Measurements from ENCODE around the gene NARF.
"Not testable (repeated sequence)": the region's sequence is repeated elsewhere in the genome, so short reads cannot be mapped to it uniquely, and the experiment has no call there.

NARF gene

DNA sequence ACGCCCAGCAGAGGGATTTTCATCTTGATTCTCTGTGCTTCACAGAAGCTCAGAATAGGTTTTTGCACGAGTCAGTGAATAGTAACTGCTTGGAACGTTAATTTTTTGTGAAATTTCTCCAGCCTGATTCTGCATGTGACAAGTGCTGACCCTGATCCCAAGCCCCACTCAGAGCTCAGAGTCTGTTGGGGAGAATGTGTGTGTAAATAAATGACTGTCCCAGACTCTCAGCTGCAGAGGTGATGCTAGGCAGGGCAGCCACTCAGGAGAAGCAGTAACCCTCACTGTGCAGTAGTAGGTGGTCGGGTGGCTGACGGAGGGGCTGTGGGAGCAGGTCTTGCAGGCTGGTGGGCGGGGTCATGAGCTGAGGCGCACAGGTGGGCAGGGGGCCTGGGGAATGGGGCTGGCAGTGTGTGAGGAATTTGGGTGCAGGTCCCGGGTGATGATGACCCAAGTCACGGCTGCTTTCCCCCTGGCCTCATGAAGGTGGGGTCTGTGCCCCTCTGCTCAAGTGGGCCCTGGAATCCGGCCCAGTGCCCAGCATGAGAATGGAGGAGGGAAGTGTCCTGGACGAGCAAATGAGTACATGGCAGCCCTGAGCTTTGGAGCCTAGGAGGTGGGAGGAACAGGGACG, 44.7 kb downstream of the NARF start:
- H3K9ac ChIP-seq (ENCODE audit: low read length): no peak overlapping the region
- H3K4me1 ChIP-seq (ENCODE audit: control insufficient read depth, insufficient read depth, low read length): no peaks in the 10 kb centered on the region
- H3K27me3 ChIP-seq (ENCODE audit: control insufficient read depth, insufficient read depth, low read length): no peaks in the 10 kb centered on the region
- H3K36me3 ChIP-seq (ENCODE audit: control insufficient read depth, insufficient read depth, low read length): no peaks in the 10 kb centered on the region
- H3K9me3 ChIP-seq (ENCODE audit: control insufficient read depth, low read length): no peaks in the 10 kb centered on the region
- H3K4me3 ChIP-seq (ENCODE audit: low read length): no peak overlapping the region

GRCh38 chr17:82503728-82504308, 45.3 kb downstream of the NARF start:
- H3K36me3 ChIP-seq (ENCODE audit: control insufficient read depth, insufficient read depth, low read length): no peaks in the 10 kb centered on the region
- no peaks in the 10 kb centered on the region for H3K4me1 ChIP-seq (ENCODE audit: control insufficient read depth, insufficient read depth, low read length)
- H3K27me3 ChIP-seq (ENCODE audit: control insufficient read depth, insufficient read depth, low read length): no peaks in the 10 kb centered on the region
- no peak overlapping the region for H3K9ac ChIP-seq (ENCODE audit: low read length)
- no peaks in the 10 kb centered on the region for H3K9me3 ChIP-seq (ENCODE audit: control insufficient read depth, low read length)
- H3K4me3 ChIP-seq (ENCODE audit: low read length): no peak overlapping the region

DNA sequence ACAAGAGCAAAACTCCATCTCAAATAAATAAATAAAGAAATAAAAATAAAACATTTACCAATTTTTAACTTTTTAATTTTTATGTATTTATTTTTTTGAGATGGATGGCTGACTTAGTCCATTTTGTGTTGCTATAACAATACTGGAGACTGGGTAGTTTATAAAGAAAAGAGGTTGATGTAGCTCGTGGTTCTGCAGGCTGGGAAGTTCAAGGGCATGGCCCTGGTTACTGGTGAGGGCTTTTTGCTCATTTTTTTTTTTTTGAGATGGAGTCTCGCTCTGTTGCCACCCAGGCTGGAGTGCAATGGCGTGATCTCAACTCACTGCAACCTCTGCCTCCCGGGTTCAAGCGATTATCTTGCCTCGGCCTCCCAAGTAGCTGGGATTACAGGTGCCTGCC, 46.8 kb downstream of the NARF start:
- no peak overlapping the region for H3K4me3 ChIP-seq (ENCODE audit: low read length)
- H3K27me3 ChIP-seq (ENCODE audit: control insufficient read depth, insufficient read depth, low read length): no peaks in the 10 kb centered on the region
- no peak overlapping the region for H3K9ac ChIP-seq (ENCODE audit: low read length)
- H3K36me3 ChIP-seq (ENCODE audit: control insufficient read depth, insufficient read depth, low read length): no peaks in the 10 kb centered on the region
- H3K9me3 ChIP-seq (ENCODE audit: control insufficient read depth, low read length): no peaks in the 10 kb centered on the region
- H3K4me1 ChIP-seq (ENCODE audit: control insufficient read depth, insufficient read depth, low read length): no peaks in the 10 kb centered on the region

- H3K9me3 ChIP-seq (ENCODE audit: control insufficient read depth, low read length); H3K27me3 ChIP-seq (ENCODE audit: control insufficient read depth, insufficient read depth, low read length); H3K9ac ChIP-seq (ENCODE audit: low read length); H3K4me1 ChIP-seq (ENCODE audit: control insufficient read depth, insufficient read depth, low read length); H3K4me3 ChIP-seq (ENCODE audit: low read length); H3K36me3 ChIP-seq (ENCODE audit: control insufficient read depth, insufficient read depth, low read length): not testable (repeated sequence)
Observed at GRCh38 chr17:82506402-82506801, 47.9 kb downstream of the NARF start.

GRCh38 chr17:82507631-82508175, 49.2 kb downstream of the NARF start:
- H3K4me3 ChIP-seq (ENCODE audit: low read length): no peak overlapping the region
- no peaks in the 10 kb centered on the region for H3K9me3 ChIP-seq (ENCODE audit: control insufficient read depth, low read length)
- no peaks in the 10 kb centered on the region for H3K27me3 ChIP-seq (ENCODE audit: control insufficient read depth, insufficient read depth, low read length)
- H3K36me3 ChIP-seq (ENCODE audit: control insufficient read depth, insufficient read depth, low read length): no peaks in the 10 kb centered on the region
- no peak overlapping the region for H3K9ac ChIP-seq (ENCODE audit: low read length)
- no peaks in the 10 kb centered on the region for H3K4me1 ChIP-seq (ENCODE audit: control insufficient read depth, insufficient read depth, low read length)

- not testable (repeated sequence) for H3K9ac ChIP-seq (ENCODE audit: low read length); H3K4me1 ChIP-seq (ENCODE audit: control insufficient read depth, insufficient read depth, low read length); H3K4me3 ChIP-seq (ENCODE audit: low read length); H3K9me3 ChIP-seq (ENCODE audit: control insufficient read depth, low read length); H3K27me3 ChIP-seq (ENCODE audit: control insufficient read depth, insufficient read depth, low read length); H3K36me3 ChIP-seq (ENCODE audit: control insufficient read depth, insufficient read depth, low read length)
Observed at GRCh38 chr17:82511642-82512041, 53.1 kb downstream of the NARF start.

- H3K4me1 ChIP-seq (ENCODE audit: control insufficient read depth, insufficient read depth, low read length); H3K27me3 ChIP-seq (ENCODE audit: control insufficient read depth, insufficient read depth, low read length); H3K36me3 ChIP-seq (ENCODE audit: control insufficient read depth, insufficient read depth, low read length); H3K4me3 ChIP-seq (ENCODE audit: low read length); H3K9ac ChIP-seq (ENCODE audit: low read length); H3K9me3 ChIP-seq (ENCODE audit: control insufficient read depth, low read length): not testable (repeated sequence)
Observed at GRCh38 chr17:82513864-82514263, 55.3 kb downstream of the NARF start.

- Histone ChIP-seq H3K9me3 (ENCODE audit: control insufficient read depth, low read length) (no peaks in the 10 kb centered on the region), H3K36me3 (ENCODE audit: control insufficient read depth, insufficient read depth, low read length) (no peaks in the 10 kb centered on the region), H3K9ac (ENCODE audit: low read length) (no peak overlapping the region), H3K4me3 (ENCODE audit: low read length) (no peak overlapping the region), H3K4me1 (ENCODE audit: control insufficient read depth, insufficient read depth, low read length) (peaks cover 8% of the 10 kb centered on the region), H3K27me3 (ENCODE audit: control insufficient read depth, insufficient read depth, low read length) (no peaks in the 10 kb centered on the region)
Observed at GRCh38 chr17:82517230-82517865, 58.8 kb downstream of the NARF start.

GRCh38 chr17:82518826-82519810, 60.6 kb downstream of the NARF start, which contains the start of gene FOXK2:
FOXK2 (plus strand) TSS chr17:82519732; CDS start chr17:82519889, 157 bp downstream.
- Histone ChIP-seq H3K36me3 (ENCODE audit: control insufficient read depth, insufficient read depth, low read length) (no peaks in the 10 kb centered on the region), H3K4me1 (ENCODE audit: control insufficient read depth, insufficient read depth, low read length) (peaks cover 8% of the 10 kb centered on the region), H3K9ac (ENCODE audit: low read length) (peak within 1 kb of the TSS; percentile 69), H3K9me3 (ENCODE audit: control insufficient read depth, low read length) (no peaks in the 10 kb centered on the region), H3K27me3 (ENCODE audit: control insufficient read depth, insufficient read depth, low read length) (no peaks in the 10 kb centered on the region), H3K4me3 (ENCODE audit: low read length) (peak within 1 kb of the TSS; percentile 23)

DNA sequence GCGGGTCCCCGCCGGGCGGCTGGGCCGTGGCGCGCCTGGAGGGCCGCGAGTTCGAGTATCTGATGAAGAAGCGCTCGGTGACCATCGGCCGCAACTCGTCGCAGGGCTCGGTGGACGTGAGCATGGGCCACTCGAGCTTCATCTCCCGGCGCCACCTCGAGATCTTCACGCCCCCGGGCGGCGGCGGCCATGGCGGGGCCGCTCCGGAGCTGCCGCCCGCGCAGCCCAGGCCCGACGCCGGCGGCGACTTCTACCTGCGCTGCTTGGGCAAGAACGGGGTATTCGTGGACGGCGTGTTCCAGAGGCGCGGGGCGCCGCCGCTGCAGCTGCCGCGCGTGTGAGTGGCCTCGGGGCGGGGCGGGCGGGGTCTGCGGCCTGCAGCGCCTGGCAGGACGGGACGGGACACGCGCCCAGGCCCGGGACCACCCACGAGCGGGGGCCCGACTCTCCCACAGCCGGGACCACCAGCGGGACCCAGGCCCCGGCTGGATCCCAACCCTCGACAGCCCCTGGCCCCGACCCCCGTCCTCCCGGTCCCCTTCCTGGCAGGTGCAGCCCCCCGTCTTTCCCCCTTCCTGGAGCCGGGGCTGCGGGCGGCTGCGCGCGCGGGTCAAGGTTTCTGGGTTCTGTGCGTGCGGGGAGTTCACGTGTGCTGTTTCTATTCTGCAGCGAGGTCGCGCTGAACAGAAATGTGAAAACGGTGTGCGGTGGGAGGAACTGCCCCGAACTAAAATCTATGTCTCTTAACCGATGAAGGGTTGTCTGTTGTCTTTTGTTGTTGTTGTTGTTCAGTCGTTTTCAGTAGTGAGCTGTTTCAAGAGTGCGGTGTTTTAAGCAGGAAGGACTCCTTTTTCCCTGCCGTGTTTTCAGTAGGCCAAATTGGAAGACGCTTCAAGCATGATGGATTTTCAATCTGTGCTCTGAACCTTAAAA, 61.7 kb downstream of the NARF start:
- Histone ChIP-seq H3K36me3 (ENCODE audit: control insufficient read depth, insufficient read depth, low read length) (no peaks in the 10 kb centered on the region), H3K4me1 (ENCODE audit: control insufficient read depth, insufficient read depth, low read length) (peaks cover 15% of the 10 kb centered on the region), H3K9me3 (ENCODE audit: control insufficient read depth, low read length) (no peaks in the 10 kb centered on the region)

DNA sequence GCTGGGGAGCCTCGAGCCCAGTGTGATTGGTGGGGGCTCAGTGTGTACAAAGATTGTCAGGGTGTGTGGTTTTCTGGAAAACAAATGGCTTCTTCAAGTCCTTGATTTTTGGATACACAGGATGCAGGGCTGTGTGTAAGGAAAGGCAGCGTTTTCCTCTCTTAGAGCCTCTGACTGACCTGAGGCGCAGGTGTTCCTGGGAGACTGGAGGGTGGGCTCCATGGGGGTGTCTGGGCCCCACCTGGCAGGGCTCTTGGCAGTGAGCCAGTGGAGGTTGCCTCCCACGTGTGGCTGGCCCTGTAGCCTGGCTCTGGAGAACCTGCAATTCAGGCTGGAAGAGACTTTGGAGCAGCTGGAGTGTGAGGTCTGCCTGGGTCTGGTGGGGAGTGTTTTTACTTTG, 66.0 kb downstream of the NARF start:
- peak overlapping the region; percentile 12 for H3K9ac ChIP-seq (ENCODE audit: low read length)
- H3K36me3 ChIP-seq (ENCODE audit: control insufficient read depth, insufficient read depth, low read length): no peaks in the 10 kb centered on the region
- peaks cover 22% of the 10 kb centered on the region for H3K4me1 ChIP-seq (ENCODE audit: control insufficient read depth, insufficient read depth, low read length)
- no peaks in the 10 kb centered on the region for H3K9me3 ChIP-seq (ENCODE audit: control insufficient read depth, low read length)
- no peaks in the 10 kb centered on the region for H3K27me3 ChIP-seq (ENCODE audit: control insufficient read depth, insufficient read depth, low read length)
- H3K4me3 ChIP-seq (ENCODE audit: low read length): no peak overlapping the region

More for the DNA sequence above, 61.7 kb downstream of the NARF start:
- H3K9ac ChIP-seq (ENCODE audit: low read length): peak overlapping the region; percentile 64
- H3K27me3 ChIP-seq (ENCODE audit: control insufficient read depth, insufficient read depth, low read length): no peaks in the 10 kb centered on the region
- peak overlapping the region; percentile 23 for H3K4me3 ChIP-seq (ENCODE audit: low read length)
